Measurements from ENCODE around the gene ARID3C. TPM values are rescaled to one million over a fixed set of nuclear protein-coding genes. Genes with fewer than 3 reads are reported as not detected.

ARID3C gene
- total and polyA plus RNA-seq, 2 of the 8 experiments (the other 6 are each of a cell fraction or from before 2014, with no cell fraction given), result 0.08 TPM; not detected in 1

DNA sequence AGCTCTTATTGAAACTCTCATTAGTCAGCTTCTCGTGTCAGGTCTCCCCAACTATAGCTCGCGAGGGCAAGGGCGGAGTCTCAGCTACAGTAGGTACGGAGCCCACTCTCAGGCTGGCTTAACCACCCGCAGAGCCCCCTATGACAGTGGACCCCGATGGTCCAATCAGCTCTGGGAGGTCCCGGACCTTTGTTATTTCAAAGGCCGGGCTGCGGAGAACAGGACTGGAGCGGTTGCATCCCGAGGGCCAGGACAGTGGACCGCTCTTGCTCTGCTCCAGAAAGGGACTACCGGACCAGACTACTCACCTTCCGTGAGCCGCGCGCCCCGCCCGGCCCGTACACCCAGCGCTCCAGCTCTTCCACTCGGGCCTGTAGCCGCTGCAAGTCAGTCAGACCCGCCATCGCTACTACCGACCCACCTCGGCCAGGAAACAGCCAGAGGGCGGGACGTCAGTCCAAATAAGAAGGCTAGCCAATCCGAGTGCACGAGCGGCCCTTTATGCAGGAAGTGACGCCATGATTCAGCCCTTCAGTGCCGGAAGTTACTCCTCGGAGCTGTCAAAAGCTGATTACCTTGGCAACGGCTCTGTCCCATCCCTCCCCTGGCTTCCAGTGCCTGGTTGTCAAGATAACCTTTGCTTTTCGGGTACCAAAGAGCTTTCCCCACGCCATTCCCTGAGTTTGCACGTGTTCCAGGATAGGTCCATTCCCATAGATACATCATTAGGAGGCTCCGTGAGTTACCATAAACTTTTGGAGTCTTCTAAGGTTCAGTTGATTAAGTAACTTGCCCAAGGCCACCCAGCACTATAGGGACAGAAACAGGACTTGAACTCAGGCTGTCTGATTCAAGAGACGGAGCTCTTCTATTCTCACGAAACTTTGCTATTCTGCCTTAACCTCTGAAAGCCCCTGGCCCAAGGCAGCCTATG is 8.5 kb downstream of the ARID3C start, which contains the start of gene DCTN3:
Gene DCTN3, minus strand, starts transcription at position 435 of the 934 bp plus-strand sequence. Its CDS starts 31 bp downstream, at position 404.
- Histone ChIP-seq H3K9me3 (ENCODE audit: insufficient read depth in 2 of 2, low read depth in 1 of 2, low read length in 1 of 2) (no peaks in the 10 kb centered on the region), H3K36me3 (ENCODE audit: control insufficient read depth in 2 of 4, insufficient read depth in 4 of 4, low read length in 3 of 4) (no peaks in the 10 kb centered on the region; a peak in 1 of 8 replicates), H4K91ac (replicated peaks; ENCODE audit: insufficient read length, low read length) (no peak within 1 kb of the TSS), H3K56ac (replicated peaks; ENCODE audit: insufficient read length, low read depth, low read length) (no peak within 1 kb of the TSS), H3K23me2 (ENCODE audit: low read depth, low read length) (peaks cover 7% of the 10 kb centered on the region; the same call in 1 of the 2 replicates), H3K79me1 (ENCODE audit: low read depth, low read length) (no peaks in the 10 kb centered on the region; the same call in 1 of the 2 replicates), H2AK5ac (ENCODE audit: low read depth, low read length) (no peak within 1 kb of the TSS), H2BK120ac (replicated peaks; ENCODE audit: low read depth, low read length) (no peak within 1 kb of the TSS), H3K4me3 (ENCODE audit: extremely low read depth in 1 of 4, insufficient read depth in 2 of 4, low read depth in 3 of 4, low read length in 4 of 4) (peak within 1 kb of the TSS; percentile 55 to 79 (median 72)), H3K4ac (replicated peaks; ENCODE audit: insufficient read length, low read depth, low read length) (no peak within 1 kb of the TSS), H3K23ac (ENCODE audit: insufficient read length) (no peak within 1 kb of the TSS), H4K5ac (ENCODE audit: insufficient read length, low read depth, low read length) (no peak within 1 kb of the TSS), H3K18ac (ENCODE audit: extremely low read depth, low read length) (no peak within 1 kb of the TSS), H2AFZ (ENCODE audit: low read length) (no peak within 1 kb of the TSS; the same call in 1 of the 2 replicates), H4K20me1 (replicated peaks in 1 of 2; ENCODE audit: control insufficient read depth in 1 of 2, insufficient read depth in 2 of 2, low read length in 2 of 2) (peaks cover 0 to 2% of the 10 kb centered on the region in 2 experiments), H2BK12ac (ENCODE audit: low read depth, low read length) (no peak within 1 kb of the TSS), H3K4me1 (replicated peaks in 1 of 4; ENCODE audit: control insufficient read depth in 3 of 4, insufficient read depth in 4 of 4, low read length in 3 of 4) (peaks cover 0 to 5% (median 4%) of the 10 kb centered on the region in 4 experiments; a peak in 5 of 7 replicates), H3K27me3 (replicated peaks in 1 of 4; ENCODE audit: control insufficient read depth in 3 of 4, extremely low read depth in 1 of 4, insufficient read depth in 3 of 4, low read length in 3 of 4) (peaks cover 17 to 37% (median 35%) of the 10 kb centered on the region in 4 experiments), H4K8ac (ENCODE audit: extremely low read depth, insufficient read depth, low read length) (0 out of 2 replicates have a peak within 1 kb of the TSS, but pooled peaks have one; percentile 15), H3K79me2 (ENCODE audit: control insufficient read depth in 1 of 2, insufficient read depth in 2 of 2, low read length in 2 of 2) (no peaks in the 10 kb centered on the region), H3K27ac (ENCODE audit: low read depth, low read length) (no peak within 1 kb of the TSS), H2BK20ac (ENCODE audit: low read length) (no peak within 1 kb of the TSS), H3K14ac (ENCODE audit: insufficient read length) (no peak within 1 kb of the TSS), H3K9ac (replicated peaks in 1 of 4; ENCODE audit: extremely low read depth in 1 of 4, low read depth in 3 of 4, low read length in 3 of 4) (peak within 1 kb of the TSS in 3 of 4 experiments; percentile 35 to 45 (median 43); a peak in 4 of 7 replicates), H2BK15ac (ENCODE audit: low read length) (no peak within 1 kb of the TSS), H3K4me2 (ENCODE audit: insufficient read depth in 1 of 2, low read depth in 2 of 2, low read length in 2 of 2) (peak within 1 kb of the TSS; percentile 76 to 86), H2BK5ac (ENCODE audit: low read depth, low read length) (no peak within 1 kb of the TSS)
- WGBS, 2 experiments (ENCODE audit: extremely low coverage in 1 of 2, insufficient coverage in 1 of 2, insufficient read length in 1 of 2, insufficient replicate concordance in 2 of 2, low coverage in 1 of 2, low lambda C conversion rate in 2 of 2, missing lambda C conversion rate in 1 of 2), result 9% methylated on average over 43 of the region's 43 CpGs; no CpG with 5 or more reads in 1 of the 2 experiments
- FAIRE-seq (peak; percentile 98), DNase-seq (ENCODE audit: low read depth in 1 of 2, low spot score in 2 of 2) (peak in 1 of 2 experiments; percentile 83)
- CTCF ChIA-PET (ENCODE audit: partially characterized antibody), result interaction anchor here (1.1 to 4.7 kb wide), 10 partner anchors 9 to 119 kb away, joined by 3 to 65 read pairs (median 6); partner anchors contain the start of genes ARID3C, GALT, RPP25L and SIGMAR1
- POLR2A ChIA-PET (ENCODE audit: partially characterized antibody), result interaction anchor here (1.1 kb wide), 1 partner anchor 24 kb away, joined by 3 read pairs; no protein-coding TSS in a partner anchor
- TF ChIP-seq KDM4A (IDR thresholded peaks at IDR 0.05; ENCODE audit: low read depth, low read length, severe bottlenecking) (peak; percentile 83), POLR2A (IDR thresholded peaks at IDR 0.05; ENCODE audit: control extremely low read depth in 1 of 2, low read depth in 2 of 2, low read length in 2 of 2) (no peak), TBP (IDR thresholded peaks at IDR 0.05; ENCODE audit: low read depth, low read length) (no peak), HDAC2 (IDR thresholded peaks at IDR 0.05; ENCODE audit: borderline replicate concordance in 1 of 2, low read depth in 2 of 2, low read length in 2 of 2) (no peak)
